Endothelial cell of umbilical vein (primary cell): ENCODE measurements around the gene VSTM2B. TPM values are rescaled to one million over a fixed set of nuclear protein-coding genes. Genes with fewer than 3 reads are reported as not detected.

Experiments used
- BruUV-seq: library from RNA; stranded (reverse); fragments of 400-500 nt; replicated peaks from 2 replicates; lab custom pipeline; 2021; lab: Mats Ljungman, UMichigan
- CTCF ChIA-PET: fragments of 300-600, 350-600 bp; sonication (Branson Sonifier 250); formaldehyde crosslinking; loops from one replicate; lab custom pipeline; 2021; ENCODE audit warnings: antibody characterized with exemption, inconsistent platforms; lab: Charles Lee
- POLR2A ChIA-PET: fragments of 300-600, 350-600 bp; sonication (Branson Sonifier 250); formaldehyde crosslinking; loops from one replicate; lab custom pipeline; 2021; ENCODE audit warnings: antibody characterized with exemption, inconsistent platforms; lab: Charles Lee
- DNase-seq: peaks from one replicate; pipeline ENCODE4 v3.0.0-alpha.2; 2011; ENCODE audit warnings: low read depth, low spot score
- FAIRE-seq: peaks from 2 replicates; lab custom pipeline; 2011; peaks lifted over from hg19 to GRCh38; lab: Jason Lieb, UNC
- H2AFZ ChIP-seq: 2 replicates; pipeline ENCODE4 v1.6.0; 2012; ENCODE audit warnings: low read depth, low read length, control low read depth, inconsistent platforms
- H3K27ac ChIP-seq: 2 replicates; pipeline ENCODE4 v1.5.1; 2011; ENCODE audit warnings: low read depth, mild to moderate bottlenecking, control low read depth, low read length, moderate library complexity; ENCODE audit not compliant: insufficient read depth
- H3K27me3 ChIP-seq, 2 experiments: 2 replicates each; pipeline versions ENCODE4 v1.6.0 to v1.6.1; 2011; ENCODE audit warnings: low read length in 2 of 2, mixed read lengths in 1 of 2; ENCODE audit not compliant: control insufficient read depth in 2 of 2, insufficient read depth in 2 of 2
- H3K36me3 ChIP-seq, 2 experiments: 2 replicates in 1 of 2; 3 replicates in 1 of 2; pipeline ENCODE4 v1.5.1; 2011; ENCODE audit warnings: low read length in 2 of 2, mild to moderate bottlenecking in 1 of 2, moderate library complexity in 1 of 2; ENCODE audit not compliant: control insufficient read depth in 2 of 2, insufficient read depth in 2 of 2; ENCODE audit errors: extremely low read depth in 1 of 2
- H3K4me1 ChIP-seq: 3 replicates; pipeline ENCODE4 v1.5.1; 2011; ENCODE audit warnings: mild to moderate bottlenecking, low read length; ENCODE audit not compliant: control insufficient read depth, insufficient read depth; ENCODE audit errors: extremely low read depth
- H3K4me2 ChIP-seq: 2 replicates; pipeline ENCODE4 v1.6.1; 2011; ENCODE audit warnings: low read length, control low read depth, mixed read lengths; ENCODE audit not compliant: insufficient read depth
- H3K4me3 ChIP-seq, 3 experiments: fragments of 200-600 bp in 1 of 3; sonication (generic), shearing (Covaris generic) in 1 of 3; replicated peaks in 1 of 3; 2 replicates each; pipeline ENCODE4 v1.5.1; 2011 to 2016; ENCODE audit warnings: control low read depth in 3 of 3, low read length in 3 of 3, mild to moderate bottlenecking in 2 of 3, inconsistent platforms in 1 of 3, low read depth in 1 of 3, moderate library complexity in 1 of 3; ENCODE audit not compliant: insufficient read depth in 1 of 3
- H3K79me2 ChIP-seq: 2 replicates; pipeline ENCODE4 v1.6.0; 2012; ENCODE audit warnings: low read length, inconsistent platforms; ENCODE audit not compliant: control insufficient read depth, insufficient read depth
- H3K9ac ChIP-seq: replicated peaks from 2 replicates; pipeline ENCODE3; 2011; ENCODE audit warnings: low read length, control low read depth; ENCODE audit not compliant: insufficient read depth; ENCODE audit errors: extremely low read depth
- H3K9me1 ChIP-seq: replicated peaks from 3 replicates; pipeline ENCODE4 v1.6.0; 2011; ENCODE audit warnings: mild to moderate bottlenecking, low read length; ENCODE audit not compliant: control insufficient read depth, insufficient read depth; ENCODE audit errors: extremely low read depth
- H3K9me3 ChIP-seq: replicated peaks from 2 replicates; pipeline ENCODE4 v1.5.1; 2012; ENCODE audit warnings: low read length, inconsistent platforms; ENCODE audit not compliant: control insufficient read depth, insufficient read depth
- H4K20me1 ChIP-seq: replicated peaks from 2 replicates; pipeline ENCODE3; 2011; ENCODE audit warnings: mild to moderate bottlenecking, low read length; ENCODE audit not compliant: control insufficient read depth, insufficient read depth; ENCODE audit errors: extremely low read depth
- EZH2 ChIP-seq: IDR thresholded peaks from 2 replicates; pipeline ENCODE4 v1.6.1; 2012; ENCODE audit warnings: borderline replicate concordance, low read depth, mild to moderate bottlenecking, moderate library complexity, low read length, inconsistent platforms; ENCODE audit not compliant: severe bottlenecking
- FOS ChIP-seq: IDR thresholded peaks from 2 replicates; pipeline ENCODE4 v1.6.1; 2011; ENCODE audit warnings: mild to moderate bottlenecking, low read length, moderate library complexity, borderline replicate concordance; ENCODE audit not compliant: insufficient read depth
- GATA2 ChIP-seq: IDR thresholded peaks from 2 replicates; pipeline ENCODE4 v1.7.0; 2011; ENCODE audit warnings: low read depth, mild to moderate bottlenecking, moderate library complexity, mixed read lengths, low read length; ENCODE audit not compliant: insufficient read length, insufficient read depth
- MYC ChIP-seq: IDR thresholded peaks from one replicate; pipeline ENCODE4 v1.6.1; 2011; ENCODE audit warnings: mild to moderate bottlenecking, low read depth, low read length
- POLR2A ChIP-seq: IDR thresholded peaks from 2 replicates; pipeline ENCODE4 v1.6.1; 2012; ENCODE audit warnings: low read depth, mild to moderate bottlenecking, control low read depth, low read length
- POLR2AphosphoS5 ChIP-seq: IDR thresholded peaks from 2 replicates; pipeline ENCODE4 v1.6.1; 2012; ENCODE audit warnings: low read depth, mild to moderate bottlenecking, control low read depth, low read length, moderate library complexity; ENCODE audit not compliant: insufficient read depth
- dilution Hi-C: fragments of 300-500 bp; cut with MboI; formaldehyde crosslinking; loops from one replicate; pipeline ENCODE4 v1.15.0; 2019; ENCODE audit warnings: low sequenced_read_pairs; ENCODE audit not compliant: extremely low pct_ligation_motif_present
- intact Hi-C: fragments of 100-400 bp; cut with micrococcal nuclease; formaldehyde crosslinking; loops from one replicate; pipeline ENCODE4 v1.10.0; 2022
- polyA plus RNA-seq, 4 experiments: library from polyadenylated mRNA; depleted of rRNA in 3 of 4; stranded (reverse) in 3 of 4; unstranded in 1 of 4; fragments of >200 nt; gene quantifications; 2 replicates each; pipeline versions ENCODE4 v1.2.1 to v1.2.3, GENCODE V29; 2011 to 2012; ENCODE audit warnings: missing spikeins in 1 of 4
- total RNA-seq: library from RNA; stranded (reverse); gene quantifications from 2 replicates; pipeline ENCODE4 v1.2.3, GENCODE V29; 2021
- TF ChIP-seq, protein P1 (sequence below), 2 donors: IDR thresholded peaks; 1 replicate in 1 of 2; 2 replicates in 1 of 2; pipeline ENCODE4 v1.5.1; 2011; ENCODE audit warnings: low read length in 2 of 2, mild to moderate bottlenecking in 2 of 2, moderate library complexity in 2 of 2, control low read depth in 1 of 2, inconsistent platforms in 1 of 2, low read depth in 1 of 2; ENCODE audit not compliant: insufficient read depth in 1 of 2; ENCODE audit errors: extremely low read depth in 1 of 2
- TF ChIP-seq, protein P2 (sequence below): IDR thresholded peaks from 2 replicates; pipeline ENCODE4 v1.6.1; 2011; ENCODE audit not compliant: insufficient read depth, insufficient read length

Gene VSTM2B
- total and polyA plus RNA-seq, 2 donors (not counting 3 experiments of a cell fraction or from before 2014, with no cell fraction given): not detected

GRCh38 chr19:29491491-29491890 is 34.3 kb upstream of the VSTM2B start:
- dilution Hi-C loops: no loop called here

More at GRCh38 chr19:29491491-29491890, 34.3 kb upstream of the VSTM2B start:
- no peak overlapping the region for H3K4me3 ChIP-seq
- no TSS peak for BruUV-seq
- H3K4me1 ChIP-seq: no peaks in the 10 kb centered on the region
- intact Hi-C loops: no loop called here
- no peak overlapping the region for H3K27ac ChIP-seq
- H3K36me3 ChIP-seq: no peaks in the 10 kb centered on the region
- no peak overlapping the region for H3K9ac ChIP-seq
- H2AFZ ChIP-seq: no peak overlapping the region
- H3K4me2 ChIP-seq: no peak overlapping the region
- H3K79me2 ChIP-seq: no peaks in the 10 kb centered on the region
- TF ChIP-seq GATA2 (no peak), POLR2AphosphoS5 (no peak), MYC (no peak), FOS (no peak), EZH2 (no peak), POLR2A (no peak)
- TF ChIP-seq, protein P1, sequence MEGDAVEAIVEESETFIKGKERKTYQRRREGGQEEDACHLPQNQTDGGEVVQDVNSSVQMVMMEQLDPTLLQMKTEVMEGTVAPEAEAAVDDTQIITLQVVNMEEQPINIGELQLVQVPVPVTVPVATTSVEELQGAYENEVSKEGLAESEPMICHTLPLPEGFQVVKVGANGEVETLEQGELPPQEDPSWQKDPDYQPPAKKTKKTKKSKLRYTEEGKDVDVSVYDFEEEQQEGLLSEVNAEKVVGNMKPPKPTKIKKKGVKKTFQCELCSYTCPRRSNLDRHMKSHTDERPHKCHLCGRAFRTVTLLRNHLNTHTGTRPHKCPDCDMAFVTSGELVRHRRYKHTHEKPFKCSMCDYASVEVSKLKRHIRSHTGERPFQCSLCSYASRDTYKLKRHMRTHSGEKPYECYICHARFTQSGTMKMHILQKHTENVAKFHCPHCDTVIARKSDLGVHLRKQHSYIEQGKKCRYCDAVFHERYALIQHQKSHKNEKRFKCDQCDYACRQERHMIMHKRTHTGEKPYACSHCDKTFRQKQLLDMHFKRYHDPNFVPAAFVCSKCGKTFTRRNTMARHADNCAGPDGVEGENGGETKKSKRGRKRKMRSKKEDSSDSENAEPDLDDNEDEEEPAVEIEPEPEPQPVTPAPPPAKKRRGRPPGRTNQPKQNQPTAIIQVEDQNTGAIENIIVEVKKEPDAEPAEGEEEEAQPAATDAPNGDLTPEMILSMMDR (IDR thresholded peaks at IDR 0.05; ENCODE audit: extremely low read depth in 1 of 2, insufficient read depth in 1 of 2, low read depth in 1 of 2, low read length in 2 of 2): no peak
- TF ChIP-seq, protein P2, sequence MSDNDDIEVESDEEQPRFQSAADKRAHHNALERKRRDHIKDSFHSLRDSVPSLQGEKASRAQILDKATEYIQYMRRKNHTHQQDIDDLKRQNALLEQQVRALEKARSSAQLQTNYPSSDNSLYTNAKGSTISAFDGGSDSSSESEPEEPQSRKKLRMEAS: no peak
- DNase-seq: no peak
- H3K9me1 ChIP-seq: no peaks in the 10 kb centered on the region
- POLR2A ChIA-PET: no interaction called here
- no peak for FAIRE-seq
- CTCF ChIA-PET: no interaction called here
- peaks cover 2% of the 10 kb centered on the region for H3K9me3 ChIP-seq
- H3K27me3 ChIP-seq: no peaks in the 10 kb centered on the region
- H4K20me1 ChIP-seq: no peaks in the 10 kb centered on the region
